WTC11 (cell line): ENCODE data around the gene DLGAP4. TPM values are rescaled to one million over a fixed set of nuclear protein-coding genes. Genes with fewer than 3 reads are reported as not detected.

Experiments
- ATAC-seq: fragments of 200-7000 bp; cut with Tn5 transposase; 2 replicates; pipeline ENCODE4 v1.10.0; 2021; ENCODE audit warnings: mild to moderate bottlenecking, moderate library complexity
- CTCF ChIA-PET: fragments of 300-600 bp; sonication (Branson Sonifier 250); formaldehyde crosslinking; loops from one replicate; lab custom pipeline; 2021; ENCODE audit warnings: antibody characterized with exemption; lab: Charles Lee
- POLR2A ChIA-PET: fragments of 350-600 bp; sonication (Branson Sonifier 250); formaldehyde crosslinking; loops from one replicate; lab custom pipeline; 2021; ENCODE audit warnings: antibody characterized with exemption; lab: Charles Lee
- DNase-seq: peaks from one replicate; pipeline ENCODE4 v3.0.0; 2021; ENCODE audit warnings: low spot score
- H3K27ac Mint-ChIP-seq: 2 replicates; pipeline ENCODE4 v1.8.0; 2021; ENCODE audit warnings: mixed read lengths
- H3K27me3 Mint-ChIP-seq: 2 replicates; pipeline ENCODE4 v1.8.0; 2021; ENCODE audit warnings: low read depth, mild to moderate bottlenecking, moderate library complexity, mixed read lengths
- H3K36me3 Mint-ChIP-seq: 2 replicates; pipeline ENCODE4 v1.8.0; 2021; ENCODE audit warnings: mixed read lengths
- H3K4me1 Mint-ChIP-seq: 2 replicates; pipeline ENCODE4 v1.8.0; 2022; ENCODE audit warnings: mixed read lengths
- H3K4me3 Mint-ChIP-seq: 2 replicates; pipeline ENCODE4 v1.8.0; 2021; ENCODE audit warnings: mild to moderate bottlenecking, moderate library complexity, mixed read lengths
- H3K9me3 Mint-ChIP-seq: 2 replicates; pipeline ENCODE4 v1.8.0; 2021; ENCODE audit warnings: mixed read lengths
- ATF1 ChIP-seq: sonication (generic); formaldehyde crosslinking; IDR thresholded peaks from 2 replicates; pipeline ENCODE4 v1.8.1; 2023; ENCODE audit warnings: mild to moderate bottlenecking, moderate library complexity, missing genetic modification reagents
- ELF4 ChIP-seq: sonication (generic); formaldehyde crosslinking; IDR thresholded peaks from 2 replicates; pipeline ENCODE4 v1.8.1; 2022; ENCODE audit warnings: low read depth, mild to moderate bottlenecking, moderate library complexity, missing genetic modification reagents
- GTF2I ChIP-seq: fragments of 250-450 bp; sonication (Bioruptor Pico); conservative IDR thresholded peaks from 2 replicates; pipeline ENCODE4 v1.4.0; 2021; ENCODE audit warnings: mild to moderate bottlenecking
- HMGA2 ChIP-seq: fragments of 250-450 bp; sonication (Bioruptor Pico); IDR thresholded peaks from 2 replicates; pipeline ENCODE4 v1.4.0; 2021; ENCODE audit warnings: mild to moderate bottlenecking, moderate library complexity
- IRF2 ChIP-seq: sonication (generic); formaldehyde crosslinking; IDR thresholded peaks from 2 replicates; pipeline ENCODE4 v1.8.0; 2022; ENCODE audit warnings: low read depth, missing genetic modification reagents, borderline replicate concordance
- MAX ChIP-seq: sonication (generic); formaldehyde crosslinking; IDR thresholded peaks from 2 replicates; pipeline ENCODE4 v1.8.0; 2022; ENCODE audit warnings: mild to moderate bottlenecking, missing genetic modification reagents
- MXD4 ChIP-seq: fragments of 250-450 bp; sonication (Bioruptor Pico); IDR thresholded peaks from 2 replicates; pipeline ENCODE4 v1.8.0; 2021; ENCODE audit warnings: mild to moderate bottlenecking, moderate library complexity, borderline replicate concordance
- NR1H2 ChIP-seq: sonication (generic); formaldehyde crosslinking; IDR thresholded peaks from 2 replicates; pipeline ENCODE4 v1.9.0; 2021; ENCODE audit warnings: mild to moderate bottlenecking, moderate library complexity, missing genetic modification reagents
- RELA ChIP-seq: sonication (generic); formaldehyde crosslinking; IDR thresholded peaks from 2 replicates; pipeline ENCODE4 v1.8.1; 2022; ENCODE audit warnings: missing genetic modification reagents, mild to moderate bottlenecking, borderline replicate concordance
- RORB ChIP-seq: fragments of 250-450 bp; sonication (Bioruptor Pico); IDR thresholded peaks from 2 replicates; pipeline ENCODE4 v1.9.0; 2021; ENCODE audit warnings: mild to moderate bottlenecking
- SP1 ChIP-seq: sonication (generic); formaldehyde crosslinking; conservative IDR thresholded peaks from 2 replicates; pipeline ENCODE4 v1.8.1; 2022; ENCODE audit warnings: missing genetic modification reagents
- ZBTB21 ChIP-seq: sonication (generic); formaldehyde crosslinking; IDR thresholded peaks from 2 replicates; pipeline ENCODE4 v1.8.1; 2023; ENCODE audit warnings: mild to moderate bottlenecking, missing genetic modification reagents, borderline replicate concordance
- ZNF219 ChIP-seq: sonication (generic); formaldehyde crosslinking; IDR thresholded peaks from 2 replicates; pipeline ENCODE4 v1.8.0; 2023; ENCODE audit warnings: missing genetic modification reagents, mild to moderate bottlenecking, borderline replicate concordance
- ZNF396 ChIP-seq: fragments of 250-450 bp; sonication (Bioruptor Pico); IDR thresholded peaks from 2 replicates; pipeline ENCODE4 v1.8.0; 2021; ENCODE audit warnings: mild to moderate bottlenecking, moderate library complexity, borderline replicate concordance
- total RNA-seq: library from RNA; stranded (reverse); gene quantifications from 3 replicates; pipeline ENCODE4 v1.2.3, GENCODE V29; 2021
- TF ChIP-seq, protein P1 (sequence below): sonication (generic); formaldehyde crosslinking; IDR thresholded peaks from 2 replicates; pipeline ENCODE4 v1.8.1; 2023; ENCODE audit warnings: mild to moderate bottlenecking, missing genetic modification reagents
- TF ChIP-seq, protein P2 (sequence below): sonication (generic); formaldehyde crosslinking; IDR thresholded peaks from 2 replicates; pipeline ENCODE4 v1.8.1; 2022; ENCODE audit warnings: mild to moderate bottlenecking, missing genetic modification reagents, moderate library complexity, borderline replicate concordance
- TF ChIP-seq, protein P3 (sequence below): sonication (generic); formaldehyde crosslinking; conservative IDR thresholded peaks from 2 replicates; pipeline ENCODE4 v1.8.1; 2023; ENCODE audit warnings: mild to moderate bottlenecking, low read depth, missing genetic modification reagents, moderate library complexity
- TF ChIP-seq, protein P4 (sequence below): sonication (generic); formaldehyde crosslinking; IDR thresholded peaks from 2 replicates; pipeline ENCODE4 v1.8.1; 2022; ENCODE audit warnings: low read depth, mild to moderate bottlenecking, moderate library complexity, missing genetic modification reagents, borderline replicate concordance

DLGAP4 gene
- total RNA-seq, 1 experiment from 2014 or later, result 52.6 TPM

GRCh38 chr20:36519012-36519719 lies 213.0 kb downstream of the DLGAP4 start:
- no peaks in the 10 kb centered on the region for H3K9me3 Mint-ChIP-seq

GRCh38 chr20:36519944-36520343 lies 213.8 kb downstream of the DLGAP4 start:
- DNase-seq, result no peak
- CTCF ChIA-PET, result interaction anchor here (1.0 kb wide), 1 partner anchor 29 kb away, joined by 3 read pairs; no protein-coding TSS in a partner anchor
- Mint-ChIP-seq H3K27me3 (no peaks in the 10 kb centered on the region), H3K4me1 (no peaks in the 10 kb centered on the region), H3K4me3 (no peak overlapping the region), H3K9me3 (no peaks in the 10 kb centered on the region), H3K36me3 (peaks cover 11% of the 10 kb centered on the region), H3K27ac (no peak overlapping the region)
- TF ChIP-seq RORB (CRISPR knock-in tag) (no peak), IRF2 (CRISPR knock-in tag) (no peak), SP1 (CRISPR knock-in tag) (no peak), MXD4 (CRISPR knock-in tag) (no peak), ZNF396 (CRISPR knock-in tag) (no peak)
- ATAC-seq, result no peak
- POLR2A ChIA-PET, result no interaction called here

More at GRCh38 chr20:36519012-36519719, 213.0 kb downstream of the DLGAP4 start:
- H3K4me3 Mint-ChIP-seq, result no peak overlapping the region
- H3K36me3 Mint-ChIP-seq, result peaks cover 12% of the 10 kb centered on the region
- ATAC-seq, result no peak
- ChIA-PET POLR2A (no interaction called here), CTCF (interaction anchor here (0.8 to 1.0 kb wide), 2 partner anchors 13 to 29 kb away, joined by 3 read pairs; no protein-coding TSS in a partner anchor)
- no peaks in the 10 kb centered on the region for H3K27me3 Mint-ChIP-seq
- no peaks in the 10 kb centered on the region for H3K4me1 Mint-ChIP-seq
- H3K27ac Mint-ChIP-seq, result no peak overlapping the region; the same call in 1 of the 2 replicates
- no peak for TF ChIP-seq ATF1 (CRISPR knock-in tag)
- TF ChIP-seq ELF4 (CRISPR knock-in tag), result no peak
- no peak for TF ChIP-seq NR1H2 (CRISPR knock-in tag)
- TF ChIP-seq, protein P1, sequence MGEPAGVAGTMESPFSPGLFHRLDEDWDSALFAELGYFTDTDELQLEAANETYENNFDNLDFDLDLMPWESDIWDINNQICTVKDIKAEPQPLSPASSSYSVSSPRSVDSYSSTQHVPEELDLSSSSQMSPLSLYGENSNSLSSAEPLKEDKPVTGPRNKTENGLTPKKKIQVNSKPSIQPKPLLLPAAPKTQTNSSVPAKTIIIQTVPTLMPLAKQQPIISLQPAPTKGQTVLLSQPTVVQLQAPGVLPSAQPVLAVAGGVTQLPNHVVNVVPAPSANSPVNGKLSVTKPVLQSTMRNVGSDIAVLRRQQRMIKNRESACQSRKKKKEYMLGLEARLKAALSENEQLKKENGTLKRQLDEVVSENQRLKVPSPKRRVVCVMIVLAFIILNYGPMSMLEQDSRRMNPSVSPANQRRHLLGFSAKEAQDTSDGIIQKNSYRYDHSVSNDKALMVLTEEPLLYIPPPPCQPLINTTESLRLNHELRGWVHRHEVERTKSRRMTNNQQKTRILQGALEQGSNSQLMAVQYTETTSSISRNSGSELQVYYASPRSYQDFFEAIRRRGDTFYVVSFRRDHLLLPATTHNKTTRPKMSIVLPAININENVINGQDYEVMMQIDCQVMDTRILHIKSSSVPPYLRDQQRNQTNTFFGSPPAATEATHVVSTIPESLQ, result no peak
- no peak for TF ChIP-seq GTF2I (CRISPR knock-in tag)
- TF ChIP-seq, protein P2, sequence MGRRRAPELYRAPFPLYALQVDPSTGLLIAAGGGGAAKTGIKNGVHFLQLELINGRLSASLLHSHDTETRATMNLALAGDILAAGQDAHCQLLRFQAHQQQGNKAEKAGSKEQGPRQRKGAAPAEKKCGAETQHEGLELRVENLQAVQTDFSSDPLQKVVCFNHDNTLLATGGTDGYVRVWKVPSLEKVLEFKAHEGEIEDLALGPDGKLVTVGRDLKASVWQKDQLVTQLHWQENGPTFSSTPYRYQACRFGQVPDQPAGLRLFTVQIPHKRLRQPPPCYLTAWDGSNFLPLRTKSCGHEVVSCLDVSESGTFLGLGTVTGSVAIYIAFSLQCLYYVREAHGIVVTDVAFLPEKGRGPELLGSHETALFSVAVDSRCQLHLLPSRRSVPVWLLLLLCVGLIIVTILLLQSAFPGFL (CRISPR knock-in tag), result no peak
- TF ChIP-seq, protein P3, sequence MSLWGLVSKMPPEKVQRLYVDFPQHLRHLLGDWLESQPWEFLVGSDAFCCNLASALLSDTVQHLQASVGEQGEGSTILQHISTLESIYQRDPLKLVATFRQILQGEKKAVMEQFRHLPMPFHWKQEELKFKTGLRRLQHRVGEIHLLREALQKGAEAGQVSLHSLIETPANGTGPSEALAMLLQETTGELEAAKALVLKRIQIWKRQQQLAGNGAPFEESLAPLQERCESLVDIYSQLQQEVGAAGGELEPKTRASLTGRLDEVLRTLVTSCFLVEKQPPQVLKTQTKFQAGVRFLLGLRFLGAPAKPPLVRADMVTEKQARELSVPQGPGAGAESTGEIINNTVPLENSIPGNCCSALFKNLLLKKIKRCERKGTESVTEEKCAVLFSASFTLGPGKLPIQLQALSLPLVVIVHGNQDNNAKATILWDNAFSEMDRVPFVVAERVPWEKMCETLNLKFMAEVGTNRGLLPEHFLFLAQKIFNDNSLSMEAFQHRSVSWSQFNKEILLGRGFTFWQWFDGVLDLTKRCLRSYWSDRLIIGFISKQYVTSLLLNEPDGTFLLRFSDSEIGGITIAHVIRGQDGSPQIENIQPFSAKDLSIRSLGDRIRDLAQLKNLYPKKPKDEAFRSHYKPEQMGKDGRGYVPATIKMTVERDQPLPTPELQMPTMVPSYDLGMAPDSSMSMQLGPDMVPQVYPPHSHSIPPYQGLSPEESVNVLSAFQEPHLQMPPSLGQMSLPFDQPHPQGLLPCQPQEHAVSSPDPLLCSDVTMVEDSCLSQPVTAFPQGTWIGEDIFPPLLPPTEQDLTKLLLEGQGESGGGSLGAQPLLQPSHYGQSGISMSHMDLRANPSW (CRISPR knock-in tag), result no peak
- TF ChIP-seq HMGA2 (CRISPR knock-in tag), result no peak
- TF ChIP-seq ZBTB21 (CRISPR knock-in tag), result no peak
- no peak for TF ChIP-seq ZNF219 (CRISPR knock-in tag)
- TF ChIP-seq MAX (CRISPR knock-in tag), result no peak
- TF ChIP-seq, protein P4, sequence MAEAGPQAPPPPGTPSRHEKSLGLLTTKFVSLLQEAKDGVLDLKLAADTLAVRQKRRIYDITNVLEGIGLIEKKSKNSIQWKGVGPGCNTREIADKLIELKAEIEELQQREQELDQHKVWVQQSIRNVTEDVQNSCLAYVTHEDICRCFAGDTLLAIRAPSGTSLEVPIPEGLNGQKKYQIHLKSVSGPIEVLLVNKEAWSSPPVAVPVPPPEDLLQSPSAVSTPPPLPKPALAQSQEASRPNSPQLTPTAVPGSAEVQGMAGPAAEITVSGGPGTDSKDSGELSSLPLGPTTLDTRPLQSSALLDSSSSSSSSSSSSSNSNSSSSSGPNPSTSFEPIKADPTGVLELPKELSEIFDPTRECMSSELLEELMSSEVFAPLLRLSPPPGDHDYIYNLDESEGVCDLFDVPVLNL (CRISPR knock-in tag), result no peak
- no peak for TF ChIP-seq RELA (CRISPR knock-in tag)
- DNase-seq, result no peak
